Activated CD8-positive, alpha-beta memory T cell treated with anti-CD3 and anti-CD28 coated beads, Interleukin-2, amount 10 ng/mL, durations not matched to agents 7 days and 5 days (primary cell): ENCODE data around the gene INAFM1. TPM values are rescaled to one million over a fixed set of nuclear protein-coding genes. Genes with fewer than 3 reads are reported as not detected.
"Not testable (repeated sequence)": the region's sequence is repeated elsewhere in the genome, so short reads cannot be mapped to it uniquely, and the experiment has no call there.

Source experiments
- ATAC-seq: fragments of 150-1000 bp; cut with Tn5 transposase; one replicate; pipeline ENCODE4 v1.10.0; 2021; ENCODE audit warnings: moderate library complexity
- CTCF ChIA-PET: fragments of 350-600 bp; sonication (Branson Sonifier 250); formaldehyde crosslinking; loops from one replicate; lab custom pipeline; 2021; ENCODE audit warnings: antibody characterized with exemption; lab: Charles Lee
- DNase-seq: peaks from one replicate; pipeline ENCODE4 v3.0.0-alpha.2; 2020
- H3K27ac Mint-ChIP-seq: one replicate; pipeline ENCODE4 v1.8.0; 2021; ENCODE audit warnings: mild to moderate bottlenecking, mixed read lengths
- H3K27me3 Mint-ChIP-seq: one replicate; pipeline ENCODE4 v1.8.0; 2021; ENCODE audit warnings: mixed read lengths
- H3K36me3 Mint-ChIP-seq: one replicate; pipeline ENCODE4 v1.8.0; 2021; ENCODE audit warnings: mild to moderate bottlenecking, mixed read lengths
- H3K4me1 Mint-ChIP-seq: one replicate; pipeline ENCODE4 v1.8.0; 2021; ENCODE audit warnings: mixed read lengths
- H3K4me3 Mint-ChIP-seq: one replicate; pipeline ENCODE4 v1.8.0; 2021; ENCODE audit warnings: mild to moderate bottlenecking, moderate library complexity, mixed read lengths
- H3K9me3 Mint-ChIP-seq: one replicate; pipeline ENCODE4 v1.8.0; 2022; ENCODE audit warnings: low read depth, mixed read lengths
- total RNA-seq, 2 experiments: library from RNA; stranded (reverse); gene quantifications; one replicate each; pipeline ENCODE4 v1.2.3, GENCODE V29; 2021

The INAFM1 gene
- total RNA-seq, 2 experiments from 2014 or later, result 7.6 to 14.5 TPM

DNA sequence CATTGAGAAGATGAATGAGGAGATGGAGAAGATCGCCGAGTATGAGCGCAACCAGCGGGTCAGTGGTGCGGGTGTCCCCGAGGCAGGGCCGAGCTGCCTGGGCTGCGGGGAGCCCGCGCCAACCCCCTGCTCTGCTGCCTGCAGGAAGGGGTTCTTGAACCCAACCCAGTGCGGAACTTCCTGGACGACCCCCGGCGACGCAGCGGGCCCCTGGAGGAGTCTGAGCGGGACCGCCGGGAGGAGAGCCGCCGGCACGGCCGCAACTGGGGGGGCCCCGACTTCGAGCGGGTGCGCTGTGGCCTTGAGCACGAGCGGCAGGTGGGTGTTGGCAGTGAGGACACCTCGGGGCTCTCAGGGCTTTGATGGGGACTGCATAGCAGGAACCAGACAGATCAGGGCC is 10.1 kb upstream of the INAFM1 start:
- H3K27me3 Mint-ChIP-seq, result no peaks in the 10 kb centered on the region
- peaks cover 8% of the 10 kb centered on the region for H3K4me1 Mint-ChIP-seq
- H3K4me3 Mint-ChIP-seq, result no peak overlapping the region
- CTCF ChIA-PET, result interaction anchor here (0.9 kb wide), 1 partner anchor 54 kb away, joined by 3 read pairs; no protein-coding TSS in a partner anchor
- ATAC-seq (no peak), DNase-seq (no peak)
- no peaks in the 10 kb centered on the region for H3K9me3 Mint-ChIP-seq
- H3K36me3 Mint-ChIP-seq, result peaks cover 46% of the 10 kb centered on the region
- no peak overlapping the region for H3K27ac Mint-ChIP-seq

DNA sequence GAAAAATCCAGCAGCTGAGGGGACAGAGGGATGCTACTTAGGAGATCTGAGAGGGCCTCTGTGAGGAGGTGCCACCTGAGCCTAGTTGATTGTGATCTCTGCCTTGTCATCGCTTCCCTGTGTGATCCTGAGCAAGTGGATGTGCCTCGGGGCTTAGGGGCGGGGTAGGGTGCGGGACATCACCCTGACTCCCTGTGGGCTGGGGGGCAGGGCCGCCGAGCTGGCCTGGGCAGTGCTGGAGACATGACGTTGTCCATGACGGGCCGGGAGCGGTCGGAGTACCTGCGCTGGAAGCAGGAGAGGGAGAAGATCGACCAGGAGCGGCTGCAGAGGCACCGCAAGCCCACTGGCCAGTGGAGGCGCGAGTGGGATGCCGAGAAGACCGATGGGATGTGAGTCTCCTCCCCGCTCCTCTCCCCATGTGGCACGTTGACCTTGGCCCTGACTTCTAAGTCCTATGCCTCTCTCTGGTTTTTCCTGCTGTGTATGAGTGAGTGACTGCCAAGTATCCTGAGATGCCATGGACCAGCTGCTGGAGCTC is 8.2 kb upstream of the INAFM1 start:
- CTCF ChIA-PET, result no interaction called here
- Mint-ChIP-seq H3K4me3 (no peak overlapping the region), H3K36me3 (peaks cover 35% of the 10 kb centered on the region), H3K9me3 (no peaks in the 10 kb centered on the region), H3K4me1 (peaks cover 4% of the 10 kb centered on the region), H3K27me3 (no peaks in the 10 kb centered on the region), H3K27ac (no peak overlapping the region)
- DNase-seq, result no peak
- ATAC-seq, result no peak

DNA sequence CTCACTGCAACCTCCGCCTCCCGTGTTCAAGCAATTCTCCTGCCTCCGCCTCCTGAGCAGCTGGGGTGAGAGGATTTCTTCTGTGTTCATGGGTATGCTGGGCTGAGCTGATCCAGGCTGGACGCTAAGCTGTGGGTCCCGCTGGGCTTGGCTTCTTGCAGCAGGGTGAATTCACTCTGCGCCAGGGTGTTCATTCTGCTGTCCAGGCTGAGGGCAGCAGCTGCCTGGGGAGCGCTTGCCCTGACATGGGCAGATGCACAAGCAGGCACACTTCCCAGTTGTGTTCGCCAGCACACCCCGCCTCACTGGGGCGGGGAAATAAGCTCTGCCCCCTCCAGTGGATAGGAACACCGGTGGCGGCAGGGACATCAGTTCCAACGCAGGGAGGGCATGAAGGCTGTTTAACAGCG is 7.3 kb upstream of the INAFM1 start:
- Mint-ChIP-seq H3K9me3 (no peaks in the 10 kb centered on the region), H3K36me3 (peaks cover 32% of the 10 kb centered on the region), H3K4me1 (peaks cover 5% of the 10 kb centered on the region), H3K4me3 (no peak overlapping the region), H3K27ac (no peak overlapping the region), H3K27me3 (no peaks in the 10 kb centered on the region)
- DNase-seq, result no peak
- no peak for ATAC-seq
- CTCF ChIA-PET, result no interaction called here

DNA sequence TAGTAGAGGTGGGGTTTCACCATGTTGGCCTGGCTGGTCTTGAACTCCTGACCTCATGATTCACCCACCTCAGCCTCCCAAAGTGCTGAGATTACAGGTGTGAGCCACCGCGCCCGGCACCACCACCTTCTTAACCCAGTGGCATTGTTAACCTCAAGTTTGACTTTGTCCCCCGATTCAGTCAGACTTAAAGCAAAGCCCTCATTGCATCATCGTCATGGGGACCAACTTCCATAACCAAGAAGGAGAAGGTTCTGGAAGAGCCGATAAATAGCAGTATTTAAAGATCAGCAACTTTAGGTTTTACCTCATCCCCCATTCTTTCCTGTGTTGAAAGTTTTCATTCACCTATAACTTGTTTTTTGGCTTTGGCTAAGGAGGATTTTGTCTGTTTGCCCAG is 6.7 kb upstream of the INAFM1 start:
- CTCF ChIA-PET, result interaction anchor here (0.7 kb wide), 1 partner anchor 298 kb away, joined by 3 read pairs; no protein-coding TSS in a partner anchor
- no peaks in the 10 kb centered on the region for H3K27me3 Mint-ChIP-seq
- ATAC-seq, result no peak
- peaks cover 27% of the 10 kb centered on the region for H3K36me3 Mint-ChIP-seq
- no peak overlapping the region for H3K27ac Mint-ChIP-seq
- peaks cover 9% of the 10 kb centered on the region for H3K4me1 Mint-ChIP-seq
- H3K4me3 Mint-ChIP-seq, result no peak overlapping the region
- H3K9me3 Mint-ChIP-seq, result no peaks in the 10 kb centered on the region
- DNase-seq, result no peak

DNA sequence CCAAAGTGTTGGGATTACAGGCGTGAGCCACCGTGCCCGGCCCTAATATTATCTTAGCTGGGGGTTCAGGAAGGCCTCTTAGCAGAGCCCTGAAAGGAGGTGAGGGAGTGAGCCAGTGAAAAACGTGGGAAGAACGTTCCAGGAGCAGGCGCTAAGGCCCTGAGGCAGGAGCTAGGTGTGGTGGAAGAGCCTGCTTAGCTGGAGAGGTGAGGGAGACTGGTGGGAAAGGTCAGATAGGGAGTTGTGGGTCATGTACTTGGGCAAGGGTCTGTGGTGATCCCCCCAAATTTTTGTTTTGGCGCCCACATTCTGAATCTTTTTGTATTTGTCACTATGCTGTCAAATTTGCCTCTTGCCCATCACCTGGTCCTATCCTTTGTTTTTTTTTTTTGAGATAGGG is 5.1 kb upstream of the INAFM1 start:
- no peaks in the 10 kb centered on the region for H3K9me3 Mint-ChIP-seq
- no peak for DNase-seq
- peaks cover 20% of the 10 kb centered on the region for H3K36me3 Mint-ChIP-seq
- H3K27me3 Mint-ChIP-seq, result no peaks in the 10 kb centered on the region
- peaks cover 9% of the 10 kb centered on the region for H3K4me1 Mint-ChIP-seq
- ATAC-seq, result no peak
- H3K4me3 Mint-ChIP-seq, result no peak overlapping the region
- CTCF ChIA-PET, result interaction anchor here (0.9 to 1.6 kb wide), 3 partner anchors 13 to 80 kb away, joined by 3 read pairs; partner anchors contain the start of genes CCDC9 and DHX34
- no peak overlapping the region for H3K27ac Mint-ChIP-seq

DNA sequence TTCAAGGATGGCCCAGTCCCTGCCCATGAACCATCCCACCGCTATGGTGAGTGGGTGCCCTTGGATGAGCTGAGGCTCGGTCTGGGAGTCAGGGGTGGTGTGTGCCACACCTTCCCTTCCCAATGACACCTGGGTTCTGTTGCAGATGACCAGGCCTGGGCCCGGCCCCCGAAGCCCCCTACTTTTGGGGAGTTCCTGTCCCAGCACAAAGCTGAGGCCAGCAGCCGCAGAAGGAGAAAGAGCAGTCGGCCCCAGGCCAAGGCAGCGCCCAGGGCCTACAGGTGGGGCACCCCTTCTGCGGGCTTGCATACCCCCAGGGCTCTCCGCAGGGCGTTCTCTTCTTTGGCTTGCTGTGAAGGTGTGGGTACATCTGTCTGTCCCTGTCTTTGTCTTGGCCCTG is 4.3 kb upstream of the INAFM1 start:
- no peak overlapping the region for H3K4me3 Mint-ChIP-seq
- DNase-seq (no peak), ATAC-seq (no peak)
- no peaks in the 10 kb centered on the region for H3K27me3 Mint-ChIP-seq
- H3K4me1 Mint-ChIP-seq, result peaks cover 11% of the 10 kb centered on the region
- H3K36me3 Mint-ChIP-seq, result peaks cover 18% of the 10 kb centered on the region
- H3K9me3 Mint-ChIP-seq, result no peaks in the 10 kb centered on the region
- no peak overlapping the region for H3K27ac Mint-ChIP-seq
- CTCF ChIA-PET, result interaction anchor here (1.4 to 1.6 kb wide), 2 partner anchors 24 to 26 kb away, joined by 3 read pairs; no protein-coding TSS in a partner anchor

DNA sequence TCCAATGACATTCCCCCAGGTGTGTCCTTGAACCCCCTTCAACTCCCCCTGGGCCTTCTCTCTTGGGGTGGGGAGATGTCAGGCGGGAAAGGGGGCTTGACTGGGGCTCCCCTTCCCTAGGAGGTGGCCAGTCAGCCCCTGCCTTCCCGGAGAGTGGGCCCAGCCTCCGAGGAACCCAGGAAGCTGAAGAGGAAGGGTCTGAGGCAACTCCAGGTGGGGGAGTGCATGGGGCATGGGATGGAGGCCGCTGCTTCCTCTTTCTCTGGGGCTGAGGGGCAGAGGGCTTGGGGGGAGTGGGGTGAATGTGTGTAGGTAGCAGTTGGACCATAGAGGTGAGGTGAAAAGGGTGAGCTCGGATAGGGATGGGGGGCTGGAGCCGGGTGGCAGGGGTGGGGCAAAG is 2.7 kb upstream of the INAFM1 start:
- Mint-ChIP-seq H3K27ac (peak overlapping the region; percentile 46), H3K4me1 (peaks cover 16% of the 10 kb centered on the region), H3K9me3 (no peaks in the 10 kb centered on the region), H3K4me3 (peak overlapping the region; percentile 94), H3K27me3 (no peaks in the 10 kb centered on the region), H3K36me3 (peaks cover 13% of the 10 kb centered on the region)
- ATAC-seq (no peak), DNase-seq (no peak)
- CTCF ChIA-PET, result interaction anchor here (0.6 to 0.7 kb wide), 2 partner anchors 36 to 122 kb away, joined by 3 read pairs; no protein-coding TSS in a partner anchor

DNA sequence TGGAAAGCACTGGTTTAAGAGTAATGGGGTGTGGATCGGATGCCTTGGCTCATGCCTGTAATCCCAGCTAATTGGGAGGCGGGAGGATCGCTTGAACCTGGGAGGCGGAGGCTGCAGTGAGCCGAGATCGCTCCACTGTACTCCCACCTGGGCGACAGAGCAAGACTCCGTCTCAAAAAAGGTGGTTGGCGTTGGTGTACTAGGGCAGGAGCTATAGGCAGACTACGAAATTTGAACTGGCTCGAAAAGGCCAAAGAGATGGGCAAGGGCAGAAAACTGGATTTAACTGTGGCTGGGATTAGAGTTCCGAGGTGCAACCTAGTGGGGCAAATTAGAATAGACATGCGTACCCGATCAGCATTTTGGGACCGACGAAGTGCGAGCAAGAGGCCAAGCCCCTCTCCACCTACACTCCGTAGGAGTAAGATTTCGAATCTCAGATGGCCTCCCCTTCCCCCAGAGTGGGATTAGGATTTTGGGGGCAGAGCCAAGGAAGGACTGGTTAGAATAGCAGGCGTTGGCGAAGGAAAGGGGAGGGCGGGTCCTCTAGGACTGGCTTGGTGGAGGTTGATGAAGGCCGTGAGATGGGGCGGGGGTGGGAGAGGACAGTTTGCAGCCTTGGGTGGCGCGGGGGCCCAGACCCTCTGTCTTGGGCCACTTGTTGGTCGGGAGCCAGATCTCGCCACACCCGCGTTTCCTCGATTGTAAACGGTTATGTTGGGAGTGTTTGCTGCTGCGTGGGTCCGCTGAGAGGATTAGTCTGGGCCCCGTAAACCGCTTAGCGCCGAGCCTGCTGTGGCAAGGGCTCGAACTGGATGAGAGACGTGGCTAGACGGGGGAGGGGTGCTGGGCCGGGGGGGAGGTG is 2.0 kb upstream of the INAFM1 start:
- Mint-ChIP-seq H3K9me3 (no peaks in the 10 kb centered on the region), H3K36me3 (peaks cover 9% of the 10 kb centered on the region), H3K27ac (peak overlapping the region; percentile 98), H3K27me3 (no peaks in the 10 kb centered on the region), H3K4me1 (peaks cover 16% of the 10 kb centered on the region), H3K4me3 (peak overlapping the region; percentile 94)
- CTCF ChIA-PET, result interaction anchor here (0.6 to 0.7 kb wide), 2 partner anchors 36 to 123 kb away, joined by 3 read pairs; no protein-coding TSS in a partner anchor
- no peak for DNase-seq
- no peak for ATAC-seq

DNA sequence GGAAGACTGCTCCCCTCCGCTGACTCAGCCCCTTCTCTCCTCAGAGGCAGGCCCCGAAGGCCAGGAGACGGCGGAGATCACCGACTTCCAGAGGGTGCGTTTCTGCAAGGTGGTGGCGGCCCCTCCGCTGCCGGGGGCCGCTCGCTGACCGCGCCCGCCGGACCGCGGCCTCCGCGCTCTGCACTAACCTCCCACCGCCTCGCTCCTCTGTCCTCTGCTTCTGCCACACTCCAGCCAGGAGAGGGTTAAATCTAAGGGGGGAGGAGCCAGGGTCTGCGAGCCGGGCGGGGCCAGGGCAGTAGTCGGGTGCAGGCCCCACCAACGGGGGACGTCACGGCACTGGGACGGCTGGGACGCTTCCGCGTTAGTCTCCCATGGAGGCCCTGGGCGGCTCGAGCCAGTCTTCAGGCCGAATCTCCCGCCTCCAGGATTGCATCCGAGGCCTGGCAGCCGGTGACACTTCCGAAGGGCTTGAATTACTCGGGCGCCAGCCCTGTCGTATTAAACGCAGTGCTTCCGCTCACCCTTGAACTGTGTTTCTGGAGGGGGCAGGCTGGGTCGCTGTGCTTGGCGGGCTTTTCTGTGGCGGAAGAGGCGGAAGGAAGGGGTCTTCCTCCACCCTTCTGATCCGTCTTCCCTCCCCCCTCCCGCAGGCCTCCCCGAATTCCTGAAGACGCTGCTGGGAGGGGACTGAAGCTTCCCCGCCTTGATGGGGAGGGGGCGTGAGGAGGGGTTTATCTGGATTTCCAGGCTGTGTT is 1.2 kb upstream of the INAFM1 start:
- peak overlapping the region; percentile 94 for H3K4me3 Mint-ChIP-seq
- ATAC-seq (peak; percentile 81), DNase-seq (peak; percentile 97)
- CTCF ChIA-PET, result interaction anchor here (0.6 to 3.6 kb wide), 15 partner anchors 9 to 210 kb away, joined by 3 to 22 read pairs (median 5); partner anchors contain the start of genes CCDC9, DHX34 and KPTN
- H3K36me3 Mint-ChIP-seq, result peaks cover 8% of the 10 kb centered on the region
- H3K27me3 Mint-ChIP-seq, result no peaks in the 10 kb centered on the region
- no peaks in the 10 kb centered on the region for H3K9me3 Mint-ChIP-seq
- peak overlapping the region; percentile 98 for H3K27ac Mint-ChIP-seq
- H3K4me1 Mint-ChIP-seq, result peaks cover 18% of the 10 kb centered on the region

DNA sequence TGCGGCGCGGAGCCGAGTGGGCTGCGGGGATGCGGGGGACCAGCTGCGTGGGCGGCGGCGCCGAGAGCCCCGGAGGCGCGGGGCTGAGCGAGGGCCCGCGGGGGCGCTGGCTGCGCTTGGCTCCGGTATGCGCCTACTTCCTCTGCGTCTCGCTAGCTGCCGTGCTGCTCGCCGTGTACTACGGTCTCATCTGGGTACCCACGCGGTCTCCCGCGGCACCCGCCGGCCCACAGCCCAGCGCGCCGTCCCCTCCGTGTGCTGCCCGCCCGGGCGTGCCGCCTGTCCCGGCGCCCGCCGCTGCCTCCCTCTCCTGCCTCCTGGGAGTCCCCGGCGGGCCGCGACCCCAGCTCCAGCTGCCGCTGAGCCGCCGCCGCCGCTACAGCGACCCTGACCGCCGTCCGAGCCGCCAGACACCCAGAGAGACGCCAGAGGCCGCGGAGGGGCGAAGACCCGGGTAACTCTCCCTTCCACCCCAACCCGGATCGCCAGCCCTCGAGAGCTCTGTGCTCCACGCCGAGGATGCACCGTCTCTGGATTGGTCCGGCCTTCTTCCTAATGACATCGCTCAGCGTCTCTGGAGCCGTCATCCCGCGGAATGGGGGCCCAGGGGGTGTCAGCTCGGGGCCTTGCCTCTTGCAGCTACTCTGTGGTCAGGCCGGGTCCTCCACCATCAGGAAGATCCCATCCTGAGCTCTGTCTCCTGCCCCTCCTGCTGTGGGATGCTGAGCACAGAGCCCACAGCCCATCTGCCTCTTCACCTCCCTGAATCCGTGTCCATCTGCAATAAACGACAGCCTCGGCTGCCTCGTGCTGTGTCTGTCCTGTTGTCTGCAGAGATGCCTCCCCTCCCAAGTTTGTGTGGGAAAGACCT is 441 bp downstream of the INAFM1 start:
- Mint-ChIP-seq H3K4me3 (peak overlapping the region; percentile 64), H3K27me3 (no peaks in the 10 kb centered on the region), H3K4me1 (peaks cover 18% of the 10 kb centered on the region), H3K9me3 (no peaks in the 10 kb centered on the region), H3K27ac (no peak overlapping the region), H3K36me3 (peaks cover 8% of the 10 kb centered on the region)
- ATAC-seq (peak; percentile 17), DNase-seq (peak; percentile 57)
- CTCF ChIA-PET, result interaction anchor here (0.8 to 3.6 kb wide), 17 partner anchors 9 to 243 kb away, joined by 3 to 22 read pairs (median 5); partner anchors contain the start of genes CCDC9 and DHX34

DNA sequence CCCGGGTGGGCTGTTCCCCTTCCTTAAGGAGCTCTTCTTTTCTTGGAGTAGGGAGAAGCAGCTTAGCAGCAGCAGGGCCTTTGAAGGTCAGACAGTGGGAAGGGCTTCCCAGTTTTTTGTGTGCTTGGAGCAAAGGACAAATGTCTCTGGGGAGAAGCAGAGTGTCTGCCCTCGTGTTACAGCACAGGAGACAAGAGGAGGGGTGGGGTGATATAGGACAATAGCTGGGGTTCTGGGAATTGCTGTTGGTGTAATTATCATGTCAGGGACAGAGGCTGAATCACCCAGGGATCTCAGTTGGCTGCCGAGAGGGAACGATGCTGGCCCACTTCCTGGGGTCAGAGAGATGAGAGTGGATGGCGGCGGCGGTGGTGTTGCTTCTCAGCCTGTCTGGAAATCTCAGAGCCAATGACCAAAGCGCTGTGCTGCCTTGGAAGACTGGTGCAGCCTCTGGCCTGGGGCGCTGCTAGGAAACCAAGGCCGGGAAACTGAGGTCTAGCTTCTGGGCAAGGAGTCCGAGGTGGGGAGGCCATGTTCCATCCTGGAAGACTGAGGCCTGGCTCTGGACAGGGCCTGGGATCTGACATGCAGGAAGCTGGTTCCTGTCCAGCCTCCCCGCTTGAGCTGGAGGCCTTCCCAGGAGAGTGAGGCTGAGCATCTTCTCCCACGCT is 1.2 kb downstream of the INAFM1 start:
- CTCF ChIA-PET, result interaction anchor here (1.0 to 3.6 kb wide), 12 partner anchors 9 to 161 kb away, joined by 3 to 22 read pairs (median 6); partner anchors contain the start of gene DHX34
- H3K4me1 Mint-ChIP-seq, result peaks cover 18% of the 10 kb centered on the region
- H3K27me3 Mint-ChIP-seq, result no peaks in the 10 kb centered on the region
- peak overlapping the region; percentile 64 for H3K4me3 Mint-ChIP-seq
- no peak for DNase-seq
- peaks cover 8% of the 10 kb centered on the region for H3K36me3 Mint-ChIP-seq
- no peak overlapping the region for H3K27ac Mint-ChIP-seq
- H3K9me3 Mint-ChIP-seq, result no peaks in the 10 kb centered on the region
- no peak for ATAC-seq

DNA sequence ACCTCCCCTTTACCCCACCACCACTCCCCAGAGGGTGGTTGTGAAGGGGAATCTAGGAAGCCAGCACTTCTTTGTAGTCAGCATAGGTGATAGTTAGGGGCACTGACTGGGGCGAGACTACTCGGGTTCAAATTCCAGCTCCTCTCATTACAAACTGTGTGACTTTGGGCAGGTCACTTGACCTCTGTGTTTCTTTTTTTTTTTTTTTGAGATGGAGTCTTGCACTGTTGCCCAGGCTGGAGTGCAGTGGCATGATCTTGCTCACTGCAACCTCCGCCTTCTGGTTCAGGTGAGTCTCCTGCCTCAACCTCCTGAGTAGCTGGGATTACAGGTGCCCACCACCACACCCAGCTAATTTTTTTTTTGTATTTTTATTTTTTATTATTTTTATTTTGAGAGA is 1.8 kb downstream of the INAFM1 start:
- CTCF ChIA-PET, result interaction anchor here (1.0 to 3.6 kb wide), 7 partner anchors 8 to 158 kb away, joined by 3 to 22 read pairs (median 5); partner anchors contain the start of gene DHX34
- DNase-seq, ATAC-seq, H3K27ac Mint-ChIP-seq, H3K36me3 Mint-ChIP-seq, H3K27me3 Mint-ChIP-seq, H3K9me3 Mint-ChIP-seq, H3K4me3 Mint-ChIP-seq: not testable (repeated sequence)
- H3K4me1 Mint-ChIP-seq, result peaks cover 18% of the 10 kb centered on the region
